RKO (cell line): ENCODE results near the gene C22orf42.
"Not testable (repeated sequence)": the region's sequence is repeated elsewhere in the genome, so short reads cannot be mapped to it uniquely, and the experiment has no call there.

ENCODE experiments used
- DNase-seq: peaks from one replicate; pipeline ENCODE4 v3.0.0-alpha.2; 2016; ENCODE audit warnings: low spot score

C22orf42 gene

GRCh38 chr22:32134796-32135195, 24.3 kb downstream of the C22orf42 start:
- not testable (repeated sequence) for DNase-seq

GRCh38 chr22:32132783-32133182, 26.3 kb downstream of the C22orf42 start:
- no peak for DNase-seq

DNA sequence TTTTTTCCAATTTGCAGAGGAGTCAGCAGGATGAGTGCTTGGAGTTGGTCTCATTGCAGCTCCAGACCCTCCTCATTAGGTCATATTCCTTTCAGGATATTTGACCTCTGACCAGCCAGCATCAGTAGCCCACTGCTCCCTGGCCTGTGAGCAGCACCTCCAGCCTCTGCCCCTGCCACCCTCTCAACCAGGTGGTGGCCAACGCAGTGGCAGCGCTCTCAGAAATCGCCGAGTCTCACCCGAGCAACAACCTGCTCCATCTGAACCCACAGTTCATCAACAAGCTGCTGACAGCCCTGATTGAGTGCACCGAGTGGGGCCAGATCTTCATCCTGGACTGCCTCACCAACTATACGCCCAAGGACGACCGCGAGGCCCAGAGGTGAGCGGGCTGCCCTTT, 27.0 kb downstream of the C22orf42 start:
- no peak for DNase-seq

DNA sequence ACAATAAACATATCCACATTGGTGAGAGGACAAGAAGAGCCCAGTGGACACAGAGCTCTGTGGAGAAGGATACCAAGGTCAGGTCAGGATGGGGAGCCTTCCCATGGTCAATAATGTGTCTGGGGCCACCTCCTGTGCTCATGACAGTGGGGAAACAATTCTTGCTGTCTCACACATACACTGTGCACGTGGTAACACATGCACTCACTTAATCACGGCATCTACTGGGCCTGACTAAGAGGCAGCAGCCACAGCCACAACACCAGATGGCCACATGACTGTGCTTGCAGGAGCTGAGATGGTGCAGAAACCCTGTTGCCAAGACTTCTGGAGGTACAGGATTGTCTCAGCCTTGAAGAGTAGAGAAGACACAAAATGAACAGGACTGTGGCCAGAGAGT, 28.6 kb downstream of the C22orf42 start:
- peak; percentile 21 for DNase-seq

DNA sequence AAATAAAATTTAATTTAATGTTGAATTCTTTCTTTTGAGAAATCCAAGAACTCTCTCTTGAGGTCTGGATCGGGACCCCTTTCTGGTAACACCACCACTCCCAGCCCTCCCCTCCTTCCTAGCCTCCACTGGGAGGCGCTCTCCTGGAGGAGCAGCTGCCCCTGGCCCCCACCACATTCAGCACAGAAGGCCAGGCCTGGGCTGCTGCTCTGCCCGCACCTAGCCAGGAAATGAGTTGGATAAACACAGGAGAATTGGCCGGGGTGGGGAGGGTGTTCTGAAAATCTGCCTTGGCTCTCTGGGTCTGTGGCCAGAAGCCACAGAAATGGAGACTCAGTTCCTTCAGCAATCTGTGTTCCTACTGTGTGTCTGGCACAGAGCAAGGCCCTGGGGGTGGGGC, 31.2 kb downstream of the C22orf42 start:
- DNase-seq: no peak

DNA sequence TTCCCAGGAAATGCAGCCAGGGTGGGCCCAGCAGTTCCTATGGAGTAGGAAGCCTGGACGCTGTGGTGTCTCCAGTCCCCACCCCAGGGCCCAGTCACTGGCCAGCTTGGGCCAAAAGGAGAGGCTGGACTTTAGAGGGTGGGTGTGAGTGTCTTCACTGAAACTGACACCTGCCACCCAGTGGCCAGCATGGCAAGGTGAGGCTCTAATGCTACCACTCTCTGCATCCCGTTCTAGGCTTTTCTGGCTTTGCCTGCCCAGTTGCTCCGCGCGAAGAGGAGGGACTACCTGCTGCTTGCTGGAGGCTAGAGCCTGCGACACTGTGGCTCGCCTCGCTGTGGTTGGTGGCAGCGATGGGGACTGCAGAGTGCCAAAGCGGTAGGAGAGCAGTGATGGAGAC, 35.4 kb downstream of the C22orf42 start:
- no peak for DNase-seq

DNA sequence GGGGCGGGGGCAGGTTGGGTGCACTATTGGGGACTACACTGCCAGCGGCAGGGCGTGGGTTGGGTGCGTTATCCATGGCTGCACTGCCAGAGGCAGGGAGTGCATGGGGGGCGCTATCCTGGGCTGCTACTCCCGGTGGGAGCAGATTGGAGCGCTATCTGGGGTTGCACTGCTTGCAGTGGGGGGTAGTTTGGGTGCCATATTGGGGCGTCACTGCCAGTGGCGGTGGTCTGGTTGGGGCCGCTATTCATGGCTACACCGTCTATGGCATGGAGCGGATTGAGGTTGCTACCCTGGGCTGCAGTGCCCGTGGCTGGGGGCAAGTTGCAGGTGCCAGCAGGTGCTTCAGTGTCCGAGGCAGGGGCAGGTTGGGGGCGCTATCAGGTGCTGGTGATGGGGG, 36.2 kb downstream of the C22orf42 start:
- no peak for DNase-seq

DNA sequence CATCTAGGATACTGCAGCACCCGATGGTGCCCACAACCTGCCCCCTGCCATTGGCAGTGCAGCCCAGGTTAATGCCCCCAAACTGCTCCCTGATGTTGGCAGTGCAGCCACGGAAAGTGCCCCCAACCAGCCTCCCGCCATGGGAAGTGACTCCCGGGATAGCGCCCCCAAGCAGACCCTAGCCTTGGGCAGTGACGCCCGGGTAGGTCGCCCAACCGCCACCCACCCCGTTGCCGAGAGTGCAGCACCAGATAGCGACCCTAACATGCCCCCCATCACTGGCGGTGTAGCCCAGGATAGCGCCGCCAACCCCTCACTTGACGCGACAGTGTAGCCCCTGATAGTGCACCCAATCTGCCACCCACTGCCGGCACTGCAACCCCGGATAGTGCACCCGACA, 38.5 kb downstream of the C22orf42 start:
- no peak for DNase-seq

- DNase-seq: no peak
Observed at GRCh38 chr22:32119568-32120235, 39.4 kb downstream of the C22orf42 start.

- DNase-seq: no peak
Observed at GRCh38 chr22:32112380-32112779, 46.7 kb downstream of the C22orf42 start.

DNA sequence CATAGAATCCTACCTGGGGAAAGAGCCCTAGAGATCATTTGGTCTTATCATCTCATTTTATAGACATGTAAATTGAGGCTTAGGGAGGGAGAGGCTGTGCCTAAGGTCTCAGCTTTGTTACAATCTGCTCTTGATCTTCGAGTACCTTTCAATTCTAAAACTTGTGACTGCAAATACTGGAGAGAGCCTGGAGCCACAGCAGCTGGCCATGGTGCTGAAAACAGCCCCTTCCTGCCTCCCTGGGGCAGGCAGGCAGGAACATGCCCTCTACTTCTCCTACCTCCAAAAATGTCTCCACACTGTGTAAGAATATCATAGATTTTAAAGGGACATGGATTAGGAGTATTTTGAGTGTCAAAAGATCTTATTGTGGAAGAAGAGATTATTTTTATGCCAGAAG, 52.2 kb downstream of the C22orf42 start:
- peak; percentile 19 for DNase-seq

DNA sequence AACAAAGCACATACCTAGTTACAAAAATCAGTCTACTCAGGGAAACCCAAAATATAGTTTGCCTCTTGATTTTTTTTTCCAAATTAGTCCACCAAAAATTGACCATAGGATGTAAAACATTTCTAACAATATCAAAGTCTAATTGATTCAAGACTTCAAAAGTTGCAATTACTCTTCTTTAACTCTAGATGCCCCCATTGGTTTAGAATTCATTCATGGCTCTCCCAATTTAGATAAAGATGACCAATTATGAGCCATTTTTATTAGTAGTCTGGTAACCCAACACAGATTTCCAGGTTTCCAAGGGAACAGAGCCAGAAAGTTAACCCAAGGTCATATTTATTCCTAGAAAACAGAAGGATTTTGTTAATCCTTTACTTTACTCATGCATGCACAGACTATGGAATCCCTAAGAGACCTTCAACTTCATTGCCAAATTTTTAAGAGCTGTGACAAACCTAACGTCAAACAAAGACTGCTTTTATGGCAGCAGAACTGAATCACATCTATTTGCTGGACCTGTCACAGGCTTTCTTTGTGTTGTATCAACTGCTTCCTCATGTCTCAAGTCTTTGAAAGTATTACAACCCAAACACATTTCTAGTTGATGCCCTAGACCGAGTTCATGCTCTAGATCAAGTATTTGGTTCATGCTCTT, 55.3 kb downstream of the C22orf42 start:
- DNase-seq: peak; percentile 64

- DNase-seq: no peak
Observed at GRCh38 chr22:32100711-32101110, 58.4 kb downstream of the C22orf42 start.
